Limb (tissue), 2 donors: Measurements from ENCODE around the gene LYRM9.
A peak's percentile ranks its signal among the peaks of the same experiment; 100 is the strongest.
"Not testable (repeated sequence)": the region's sequence is repeated elsewhere in the genome, so short reads cannot be mapped to it uniquely, and the experiment has no call there.

Source experiments
- DNase-seq, 2 donors: peaks; one replicate each; pipeline ENCODE4 v3.0.0-alpha.2; 2016; ENCODE audit errors: extremely low spot score in 2 of 2

LYRM9 gene

DNA sequence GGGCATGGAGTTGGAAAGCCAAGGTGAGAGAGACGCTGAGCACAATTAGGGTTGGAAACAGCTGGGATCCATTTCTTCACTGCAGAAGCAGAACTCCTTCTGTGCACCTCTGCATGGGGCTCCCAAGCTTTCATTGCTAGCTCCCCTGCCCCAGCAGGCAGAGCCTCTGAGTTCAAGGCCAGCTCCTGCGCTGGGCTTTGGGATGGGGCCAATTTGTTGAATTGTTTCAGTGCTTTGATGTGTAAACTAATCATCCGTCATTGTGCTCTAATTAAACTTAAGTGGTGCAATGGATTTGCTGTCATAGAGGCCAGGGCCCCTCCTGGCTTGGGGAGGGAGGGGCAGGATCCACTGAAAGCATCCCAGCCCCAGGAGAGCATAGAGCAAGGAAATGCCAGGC is 13.5 kb upstream of the LYRM9 start:
- DNase-seq, result no peak

DNA sequence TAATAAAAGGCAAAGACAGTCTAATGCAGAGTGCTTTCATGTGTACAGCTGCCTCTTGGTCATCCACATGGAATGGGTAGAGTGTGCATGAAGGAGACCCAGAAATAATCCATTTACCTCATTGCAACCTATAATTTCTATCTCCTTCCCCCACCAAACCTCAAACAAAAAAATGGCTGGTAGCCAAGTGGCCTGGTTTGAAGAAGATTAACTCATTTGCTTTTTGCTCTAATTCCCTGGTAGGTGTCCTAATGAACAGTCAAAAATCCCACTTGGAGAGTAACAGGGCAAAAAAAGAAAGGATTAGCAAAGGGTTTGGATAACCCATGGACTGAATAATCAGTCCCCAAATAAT is 13.0 kb upstream of the LYRM9 start:
- DNase-seq, result no peak

DNA sequence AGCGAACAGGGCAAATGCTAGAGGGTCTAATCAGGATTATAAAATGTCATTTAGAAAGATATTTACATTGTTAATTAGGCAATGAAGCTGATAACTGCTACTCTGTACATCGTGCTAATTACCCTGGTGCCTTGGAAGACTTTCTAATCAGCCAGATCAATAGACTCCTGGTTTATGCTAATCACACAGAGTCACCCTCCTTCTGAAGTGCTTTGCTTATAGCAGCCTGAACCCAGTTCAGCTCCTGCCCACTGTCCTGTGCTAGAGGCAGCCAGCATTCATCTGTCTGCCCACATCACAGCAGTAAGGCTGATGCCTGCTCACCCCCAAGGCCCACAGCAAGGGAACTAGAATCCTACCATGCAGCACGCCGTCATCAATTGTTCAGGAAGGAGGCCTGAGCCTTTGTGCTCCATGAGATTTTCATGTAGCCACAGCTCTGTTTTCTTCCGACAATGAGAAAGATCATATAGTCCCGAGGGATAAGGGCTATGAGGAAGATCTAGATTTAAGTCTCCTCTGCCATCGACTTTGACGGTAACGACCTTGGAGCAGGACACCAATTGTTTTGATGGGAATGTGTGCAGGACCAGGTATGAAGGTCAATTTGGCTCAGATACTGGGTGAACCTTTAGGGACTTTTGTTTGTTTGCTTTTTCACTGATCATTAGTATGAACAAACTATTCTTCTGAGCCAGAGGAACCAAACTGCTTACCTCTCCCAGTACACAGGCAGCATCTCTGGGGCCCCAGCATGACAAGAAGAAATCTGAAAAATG is 12.5 kb upstream of the LYRM9 start:
- DNase-seq, result no peak

DNA sequence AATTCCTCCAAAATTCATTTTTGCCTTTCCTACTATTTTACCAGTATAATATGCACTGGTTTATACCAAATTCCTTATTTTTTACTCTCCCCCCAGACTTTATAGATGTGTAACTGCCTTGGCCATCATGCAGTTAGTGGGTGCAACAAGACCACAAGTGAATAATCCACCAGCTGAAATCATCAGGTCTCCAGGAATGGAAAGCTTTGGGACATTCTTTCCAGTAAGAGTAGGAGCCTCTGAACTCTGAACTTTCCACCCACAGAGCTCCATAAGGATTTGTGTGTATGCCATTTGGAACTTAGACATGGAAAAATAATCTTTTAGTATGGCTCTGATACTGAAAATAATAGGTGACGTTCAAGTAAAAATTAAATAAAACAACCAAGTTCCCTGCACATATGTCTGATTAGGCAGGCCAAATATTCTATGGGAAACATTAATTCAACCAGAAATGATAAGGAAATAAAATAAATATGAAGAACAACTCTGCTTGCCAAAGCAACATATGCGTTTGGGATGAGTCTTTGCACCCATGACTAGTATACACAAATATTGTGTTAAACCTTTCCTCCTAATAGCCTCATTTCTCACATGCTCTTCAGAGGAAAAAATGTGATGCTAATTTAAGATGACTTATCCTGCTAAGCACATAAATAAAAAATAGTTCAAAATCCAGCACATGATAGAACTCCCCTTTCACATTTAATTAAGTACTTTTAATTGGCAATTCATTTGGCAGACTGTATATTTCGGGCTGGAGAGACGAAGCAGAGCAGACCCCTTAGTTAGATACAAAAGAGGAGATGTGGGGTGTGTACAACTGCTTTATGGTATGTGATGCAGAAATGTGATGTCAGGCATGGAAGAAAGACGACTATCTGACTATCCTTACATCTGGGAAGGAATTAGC is 11.6 kb upstream of the LYRM9 start:
- no peak for DNase-seq

DNA sequence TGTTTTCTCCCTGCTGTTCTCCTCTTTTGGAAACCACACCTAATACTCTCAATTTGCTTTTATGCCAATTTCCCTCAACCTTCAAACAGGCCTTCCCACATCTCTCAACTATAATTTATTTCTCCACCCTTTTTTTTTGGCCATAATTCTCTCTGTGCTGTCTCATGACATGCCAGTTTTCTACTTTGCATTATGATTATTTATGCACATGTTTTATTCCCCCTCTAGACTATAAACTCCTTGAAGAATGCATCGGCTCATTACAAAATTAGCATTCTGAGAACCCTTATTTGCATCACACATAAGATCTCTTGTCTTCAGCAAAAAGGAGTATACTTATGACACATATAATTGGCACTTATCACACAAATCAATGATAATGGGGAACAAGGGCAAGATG is 10.9 kb upstream of the LYRM9 start:
- no peak for DNase-seq

DNA sequence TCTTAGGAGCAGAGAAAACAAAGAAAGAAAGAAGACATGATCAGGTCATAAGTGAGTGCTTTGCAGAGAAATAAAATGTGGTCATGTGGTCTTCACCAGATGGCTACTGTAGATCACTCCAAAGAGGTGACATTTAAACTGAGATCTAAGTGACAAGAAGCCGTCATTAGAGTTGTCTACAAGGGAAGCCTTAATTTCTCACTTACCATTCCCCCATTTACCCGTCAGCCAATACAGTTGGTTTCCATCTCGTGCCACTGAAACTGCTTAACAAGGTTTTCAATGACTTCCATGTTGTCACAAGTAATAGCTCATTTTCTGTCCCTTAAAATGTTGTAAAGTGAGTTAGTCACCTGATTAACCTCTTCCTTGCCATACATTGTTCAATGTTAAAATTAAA is 6.4 kb upstream of the LYRM9 start:
- DNase-seq, result no peak

DNA sequence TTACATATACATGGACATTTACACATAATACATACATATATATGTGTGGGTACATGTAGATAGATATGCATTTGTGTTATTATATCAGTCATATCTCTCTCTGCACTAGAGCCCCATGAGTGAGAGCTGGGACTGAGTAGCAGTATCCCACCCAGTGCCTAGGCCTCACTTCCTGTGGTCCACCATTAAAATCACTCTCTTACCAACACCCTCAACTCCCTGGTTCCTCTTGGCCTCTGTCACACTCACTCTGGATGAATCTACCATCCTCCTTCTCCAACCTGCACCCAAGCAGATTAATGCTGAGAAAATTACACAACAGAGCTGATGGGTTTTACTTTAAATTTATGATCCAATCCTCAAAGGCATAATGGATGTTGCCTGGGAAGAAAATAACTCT is 4.9 kb upstream of the LYRM9 start:
- DNase-seq, result no peak

DNA sequence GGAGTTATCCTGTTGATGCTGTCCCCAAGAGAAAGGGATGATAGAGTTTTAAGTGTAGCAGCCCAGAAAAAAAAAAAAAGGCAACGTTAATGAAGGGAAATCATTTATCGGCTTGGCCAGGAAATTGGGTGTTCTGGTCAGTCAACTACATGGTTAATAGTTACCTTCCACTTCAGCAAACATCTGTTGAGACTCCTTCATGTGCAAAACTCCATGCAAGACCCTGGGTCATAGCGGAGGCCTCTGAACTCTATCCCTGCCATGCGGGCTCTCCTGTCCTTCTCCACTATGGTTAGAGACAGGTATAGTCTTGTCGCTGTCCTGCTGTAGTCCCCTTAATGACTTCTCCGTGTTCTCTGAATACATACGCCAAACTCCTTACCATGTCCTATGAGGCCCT is 3.5 kb upstream of the LYRM9 start:
- DNase-seq, result no peak

DNA sequence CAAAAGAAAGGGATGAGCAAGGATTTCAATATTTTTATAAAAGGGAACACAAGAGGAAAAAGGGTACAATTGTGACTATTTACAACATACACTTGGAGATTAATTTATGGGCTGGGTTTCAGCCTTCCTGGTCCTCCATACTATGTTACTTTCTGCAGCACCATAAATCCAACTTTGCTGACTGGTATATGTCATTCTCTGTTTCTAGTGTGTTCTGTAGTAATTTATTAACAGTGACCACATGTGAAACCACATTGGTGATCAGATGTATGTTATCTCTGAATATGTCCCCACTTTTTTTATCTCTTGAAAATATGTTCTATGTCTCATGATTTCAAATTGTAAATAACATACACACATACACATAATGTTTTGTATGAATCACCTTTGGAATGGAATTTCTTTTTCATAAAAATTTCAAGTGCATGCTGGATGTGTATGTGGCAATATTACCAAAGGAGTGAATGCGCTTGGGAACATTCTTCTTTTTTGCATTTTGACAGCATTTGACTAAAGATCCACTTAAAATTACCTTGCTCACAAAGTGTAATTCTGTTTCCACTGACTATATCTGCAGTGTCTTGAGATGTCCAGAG is 2.9 kb upstream of the LYRM9 start:
- DNase-seq, result no peak

DNA sequence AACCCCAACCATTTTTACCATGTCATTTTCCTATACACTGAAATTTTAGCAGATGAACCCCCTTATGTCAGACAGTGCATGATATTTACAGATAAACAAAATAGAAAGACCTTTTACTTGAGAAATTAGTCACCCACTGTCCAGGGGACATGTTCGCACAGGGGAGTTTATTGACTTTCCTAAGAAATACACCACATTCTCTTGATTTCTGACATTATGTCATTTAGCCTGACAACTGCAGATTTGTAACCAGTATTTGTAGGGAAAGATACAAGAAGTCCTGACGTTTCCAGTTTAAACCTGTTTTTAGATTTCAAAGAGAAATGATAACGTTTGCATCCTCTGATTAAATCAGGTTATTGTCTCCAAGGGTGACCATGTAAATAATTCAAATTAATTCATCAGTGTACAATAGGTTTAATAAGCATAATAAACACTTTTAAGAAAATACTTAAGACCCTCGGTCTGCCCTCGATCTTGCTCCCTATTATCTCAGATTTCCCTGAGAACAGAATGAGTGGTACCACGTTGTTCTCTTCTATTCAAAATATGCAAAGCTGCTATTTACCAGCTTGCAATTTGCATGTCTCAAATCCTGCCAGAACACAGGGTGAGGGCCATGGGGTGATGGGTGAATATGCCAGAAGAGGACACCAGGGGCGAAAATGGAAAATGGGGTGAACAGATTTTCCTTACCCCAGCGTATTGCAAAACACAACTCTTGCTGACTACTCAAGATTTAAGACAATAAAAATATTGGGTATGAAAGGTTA is 2.1 kb upstream of the LYRM9 start:
- DNase-seq, result no peak

DNA sequence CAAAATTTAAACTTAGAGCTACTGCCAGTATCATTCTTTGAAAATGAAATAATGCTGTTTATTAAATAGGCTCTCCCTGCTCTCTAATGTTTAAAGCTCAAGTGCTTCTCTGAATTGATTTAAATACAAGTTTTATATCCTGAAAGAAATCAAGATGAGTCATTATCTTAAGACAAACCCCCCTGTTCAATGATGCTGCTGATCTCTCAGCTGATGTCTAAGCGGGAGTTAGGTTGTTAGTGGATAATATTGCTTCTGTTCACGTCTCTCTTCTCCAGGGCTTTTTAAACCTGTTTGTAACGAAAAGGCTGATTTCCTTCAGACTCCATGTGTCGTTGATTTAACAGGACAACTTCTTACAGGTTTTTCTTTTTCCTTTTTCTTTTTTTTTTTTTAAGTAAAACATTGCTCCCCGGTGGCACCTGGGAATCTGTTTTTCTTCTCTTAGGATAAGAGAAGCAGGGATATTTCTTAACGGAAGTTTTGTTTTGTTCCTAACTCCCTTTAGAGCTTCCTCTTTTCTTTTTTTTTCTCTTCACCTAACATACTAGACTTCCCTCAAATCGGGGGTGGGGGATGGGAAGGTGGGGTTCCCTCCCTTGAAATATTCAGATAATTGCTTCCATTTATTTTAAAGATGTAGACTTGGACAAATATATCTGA is 807 bp upstream of the LYRM9 start:
- DNase-seq, result no peak

DNA sequence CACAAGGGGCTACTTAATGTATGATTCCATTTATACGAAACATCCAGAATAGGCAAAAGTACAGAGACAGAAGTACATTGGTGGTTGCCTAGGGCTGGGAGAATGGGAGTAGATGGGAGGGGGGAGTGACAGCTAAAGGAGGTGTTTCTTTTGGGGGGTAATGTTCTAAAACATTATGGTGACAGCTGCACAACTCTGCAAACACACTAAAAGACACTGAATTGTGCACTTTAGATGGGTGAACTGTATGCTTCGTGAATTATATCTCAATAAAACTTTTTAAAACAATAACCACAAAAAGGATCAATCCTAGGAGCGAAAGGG is 661 bp downstream of the LYRM9 start:
- no peak for DNase-seq

DNA sequence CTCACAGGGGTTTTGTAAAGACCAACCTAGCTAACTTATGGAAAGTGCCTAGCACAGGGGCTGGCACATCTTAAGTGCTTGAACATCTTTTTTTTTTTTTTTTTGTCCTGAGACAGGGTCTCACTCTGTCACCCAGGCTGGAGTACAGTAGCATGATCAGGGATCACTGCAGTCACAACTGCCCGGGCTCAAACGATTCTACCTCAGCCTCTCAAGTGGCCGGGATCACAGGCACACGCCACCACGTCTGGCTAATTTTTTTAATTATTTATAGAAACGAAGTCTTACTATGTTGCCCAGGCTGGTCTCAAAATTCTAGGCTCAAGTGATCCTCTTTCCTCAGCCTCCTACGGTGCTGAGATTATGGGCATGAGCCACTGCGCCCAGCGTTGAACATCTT is 1.3 kb downstream of the LYRM9 start:
- DNase-seq, result no peak

DNA sequence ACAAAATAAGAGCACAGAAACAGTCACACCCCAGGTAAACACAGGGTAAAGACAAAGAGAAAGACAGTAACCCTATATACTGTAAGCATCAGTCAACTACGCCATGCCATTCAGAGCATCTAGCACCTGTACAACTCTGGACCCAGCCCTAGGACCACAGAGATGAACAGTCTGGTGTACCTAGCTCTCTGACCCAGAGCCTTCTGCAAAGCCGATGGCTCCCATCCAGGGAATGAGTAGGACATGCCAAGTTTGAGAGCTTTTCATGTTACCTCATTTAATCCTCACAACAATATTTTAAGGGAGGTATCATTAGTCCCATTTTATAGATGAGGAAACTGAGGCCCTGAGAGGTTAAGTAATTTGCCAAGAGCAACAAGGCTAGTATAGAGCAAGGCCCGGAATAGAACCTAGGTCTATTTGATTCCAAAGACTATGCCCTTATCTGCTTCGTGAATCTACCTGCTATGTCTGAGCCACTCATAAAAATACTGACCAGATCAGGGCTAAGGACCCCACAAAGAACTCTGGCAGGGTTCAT is 3.4 kb downstream of the LYRM9 start:
- DNase-seq, result no peak

DNA sequence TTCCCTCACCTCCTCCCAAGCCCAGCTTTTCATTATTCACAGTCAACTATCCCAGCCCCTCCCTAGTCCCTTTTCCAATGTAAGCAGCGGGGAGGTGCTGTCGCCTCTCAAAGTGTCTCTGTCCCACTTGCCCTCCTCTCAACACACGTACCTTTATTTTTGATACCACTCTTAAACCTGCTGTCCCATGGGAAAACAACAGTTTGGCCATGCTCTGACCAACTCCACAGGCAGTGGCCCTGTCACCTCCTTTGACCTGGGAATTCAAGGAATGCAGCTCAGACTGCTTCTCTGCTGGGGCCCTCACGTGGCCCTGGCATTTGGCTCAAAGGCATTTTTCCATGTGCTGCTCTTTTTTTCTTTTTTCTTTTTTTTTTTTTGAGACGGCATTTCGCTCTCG is 4.2 kb downstream of the LYRM9 start:
- no peak for DNase-seq

DNA sequence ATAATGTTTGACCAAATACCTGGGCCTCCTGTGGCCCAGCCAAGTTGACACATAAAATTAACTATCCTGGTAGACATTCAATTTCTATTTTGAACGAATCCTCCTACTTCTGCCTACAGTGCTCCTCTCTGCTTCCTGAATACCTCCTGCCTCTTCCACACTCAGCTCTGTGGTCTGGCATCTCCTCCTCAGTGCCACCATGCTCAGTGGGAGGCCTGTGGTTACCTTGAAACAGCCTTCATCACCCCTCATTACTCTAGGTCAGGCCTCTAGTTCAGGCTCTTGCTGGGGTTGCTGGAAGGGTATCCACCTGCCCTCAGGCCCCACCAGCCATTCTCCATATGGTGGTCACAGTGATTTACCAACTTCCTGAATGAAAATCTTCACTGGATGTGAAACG is 5.1 kb downstream of the LYRM9 start:
- DNase-seq, result no peak

DNA sequence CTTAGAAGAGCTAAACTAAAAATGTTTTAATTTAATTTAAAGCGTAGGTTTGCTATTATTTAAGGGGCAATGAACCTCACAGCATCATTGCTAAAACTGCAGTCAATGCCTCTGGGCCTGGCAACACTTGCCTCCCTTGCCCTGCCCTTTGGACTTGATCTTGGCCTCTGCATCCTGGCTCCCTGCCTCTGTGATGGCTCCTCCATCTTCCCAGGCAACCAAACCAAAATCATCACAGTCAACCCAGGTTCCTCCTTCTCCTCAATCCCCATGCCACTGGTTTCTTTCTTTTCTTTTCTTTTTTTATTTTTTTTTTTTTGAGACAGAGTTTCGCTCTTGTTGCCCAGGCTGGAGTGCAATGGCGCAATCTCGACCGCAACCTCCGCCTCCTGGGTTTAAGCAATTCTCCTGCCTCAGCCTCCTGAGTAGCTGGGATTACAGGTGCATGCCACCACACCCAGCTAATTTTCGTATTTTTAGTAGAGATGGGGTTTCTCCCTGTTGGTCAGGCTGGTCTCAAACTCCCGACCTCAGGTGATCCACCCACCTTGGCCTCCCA is 6.7 kb downstream of the LYRM9 start:
- not testable (repeated sequence) for DNase-seq

DNA sequence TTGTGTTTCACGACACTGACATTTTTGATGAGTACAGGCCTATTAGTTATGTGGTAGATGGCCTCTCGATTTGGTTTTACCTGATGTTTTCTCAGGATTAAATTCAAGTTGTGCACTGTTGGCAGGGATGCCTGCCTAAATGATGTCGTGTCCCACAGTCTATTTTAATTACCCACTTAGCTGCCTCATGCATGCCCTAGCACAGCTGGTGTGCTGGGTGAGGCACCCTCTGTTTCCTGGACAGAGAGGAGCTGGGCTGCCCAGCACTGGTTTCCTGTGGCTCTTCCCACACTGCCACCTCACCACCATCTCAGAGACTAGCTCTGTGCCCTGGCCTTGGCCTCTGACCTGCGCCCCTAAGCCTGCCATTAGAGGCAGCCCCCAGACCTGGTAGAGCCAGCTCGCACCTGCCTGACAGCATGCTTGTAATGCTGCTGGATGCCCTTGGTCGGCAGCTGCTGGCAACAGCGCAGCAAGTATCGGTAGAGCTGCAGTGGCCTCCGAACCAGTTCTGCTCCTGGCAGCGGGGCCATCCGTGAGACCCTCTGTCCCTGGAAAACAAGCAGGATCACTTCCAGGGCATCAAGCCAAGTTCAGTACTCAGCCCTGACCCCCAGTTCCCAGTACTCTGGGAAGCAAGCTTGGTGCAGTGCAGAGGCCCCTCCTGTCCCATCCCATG is 10.9 kb downstream of the LYRM9 start:
- DNase-seq, result no peak

DNA sequence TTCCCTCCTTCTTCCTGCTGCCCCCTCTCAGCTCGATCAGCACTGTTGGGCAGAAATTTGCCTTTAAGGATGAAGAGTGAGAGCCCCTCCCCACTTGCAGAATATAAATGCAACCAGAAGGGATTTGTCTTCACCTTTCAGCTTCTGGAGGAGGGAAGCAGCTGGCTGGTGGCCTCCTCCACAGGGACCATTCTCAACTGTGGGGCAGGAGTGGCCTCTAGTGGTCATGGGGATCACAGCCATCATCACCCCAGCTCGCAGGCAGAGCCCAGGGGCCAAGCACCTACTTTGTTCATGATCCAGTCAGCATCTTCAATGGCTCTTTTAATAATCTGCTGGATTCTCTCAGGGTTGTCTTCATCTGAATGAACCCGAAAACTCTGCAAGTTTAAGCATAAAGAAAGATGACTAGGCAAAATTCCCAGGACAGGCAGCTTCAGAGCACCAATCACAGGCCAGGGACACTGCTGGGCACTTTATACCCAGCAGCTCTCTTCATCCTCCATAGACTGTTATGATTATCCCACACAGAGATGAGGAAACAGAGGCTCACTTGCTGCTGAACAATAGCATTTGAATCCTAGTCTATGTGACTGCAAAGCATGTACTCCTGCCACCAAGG is 13.1 kb downstream of the LYRM9 start:
- peak; percentile 68 to 85 for DNase-seq
